K562 (cell line): ENCODE measurements around the gene ZNF213. TPM values are rescaled to one million over a fixed set of nuclear protein-coding genes. Genes with fewer than 3 reads are reported as not detected.

Experiments used
- ATF1 ChIP-seq, 2 experiments: fragments of 450-650 bp in 1 of 2; IDR thresholded peaks; 2 replicates each; pipeline ENCODE4 v1.6.1; 2016; ENCODE audit warnings: missing compliant biosample characterization in 1 of 2, missing genetic modification characterization in 1 of 2
- BRD9 ChIP-seq: fragments of 450-650 bp; IDR thresholded peaks from 2 replicates; pipeline ENCODE4 v1.6.1; 2018; ENCODE audit warnings: low read depth; ENCODE audit not compliant: partially characterized antibody
- CHD1 ChIP-seq: fragments of 200-600 bp; sonication (generic); IDR thresholded peaks from one replicate; pipeline ENCODE4 v1.6.1; 2012; ENCODE audit warnings: mild to moderate bottlenecking, moderate library complexity, low read length, inconsistent platforms
- FOS ChIP-seq: IDR thresholded peaks from 3 replicates; pipeline ENCODE4 v1.6.1; 2011; ENCODE audit not compliant: insufficient read length; ENCODE audit errors: extremely low read depth
- FOXP1 ChIP-seq: sonication (generic); formaldehyde crosslinking; IDR thresholded peaks from 2 replicates; pipeline ENCODE4 v1.8.0; 2022; ENCODE audit warnings: mild to moderate bottlenecking, missing genetic modification reagents
- HLTF ChIP-seq: fragments of 450-650 bp; IDR thresholded peaks from 2 replicates; pipeline ENCODE4 v1.6.1; 2016
- HMGN3 ChIP-seq: IDR thresholded peaks from 2 replicates; pipeline ENCODE4 v1.6.1; 2011; ENCODE audit warnings: borderline replicate concordance, low read depth, mild to moderate bottlenecking, mixed read lengths, low read length; ENCODE audit not compliant: insufficient read length; ENCODE audit errors: extremely low read depth
- NEUROD1 ChIP-seq: fragments of 150-350 bp; IDR thresholded peaks from 2 replicates; pipeline ENCODE4 v1.6.1; 2014; ENCODE audit warnings: borderline replicate concordance, low read length, low read depth; ENCODE audit not compliant: partially characterized antibody
- PCBP2 ChIP-seq: fragments of 200-400 bp; formaldehyde crosslinking; IDR thresholded peaks from 2 replicates; pipeline ENCODE4 v1.6.1; 2018; ENCODE audit warnings: low read length, low read depth, mild to moderate bottlenecking, moderate library complexity; ENCODE audit not compliant: poor library complexity, severe bottlenecking
- POLR2B ChIP-seq: fragments of 450-650 bp; IDR thresholded peaks from 2 replicates; pipeline ENCODE4 v1.6.1; 2018; ENCODE audit warnings: low read depth; ENCODE audit not compliant: partially characterized antibody
- POLR3A ChIP-seq: IDR thresholded peaks from 2 replicates; pipeline ENCODE4 v1.6.1; 2011; ENCODE audit warnings: borderline replicate concordance, mild to moderate bottlenecking, moderate library complexity; ENCODE audit not compliant: insufficient read length, insufficient read depth; ENCODE audit errors: extremely low read depth
- RNF2 ChIP-seq: sonication (generic); IDR thresholded peaks from 2 replicates; pipeline ENCODE4 v1.6.1; 2016
- THRAP3 ChIP-seq: fragments of 450-650 bp; IDR thresholded peaks from 2 replicates; pipeline ENCODE4 v1.6.1; 2016; ENCODE audit warnings: mild to moderate bottlenecking, inconsistent platforms, borderline replicate concordance
- XRCC3 ChIP-seq: fragments of 450-650 bp; IDR thresholded peaks from 2 replicates; pipeline ENCODE4 v1.6.1; 2017; ENCODE audit warnings: mild to moderate bottlenecking, moderate library complexity
- ZSCAN29 ChIP-seq: fragments of 450-650 bp; IDR thresholded peaks from 2 replicates; pipeline ENCODE4 v1.6.1; 2017
- polyA plus RNA-seq, 8 experiments: library from polyadenylated mRNA; depleted of rRNA in 4 of 8; stranded (reverse) in 5 of 8; unstranded in 3 of 8; fragments of >200 nt; fragmentation: Nextera tagmentation in 2 of 8; fragmentation: Illumina TruSeq in 1 of 8; extraction: Ambion mirVana in 2 of 8; extraction: Trizol in 1 of 8; gene quantifications; 2 replicates each; pipeline versions ENCODE4 v1.2.1 to v1.2.3, GENCODE V29; 2011 to 2014; ENCODE audit warnings: inconsistent platforms in 1 of 8, missing spikeins in 1 of 8
- total RNA-seq, 7 experiments: library from RNA; depleted of rRNA in 6 of 7; stranded (reverse); fragments of >200 nt in 6 of 7; fragmentation: Illumina TruSeq in 2 of 7; extraction: Trizol in 2 of 7; gene quantifications; 2 replicates each; pipeline versions ENCODE4 v1.2.1 to v1.2.3, GENCODE V29; 2011 to 2021; ENCODE audit warnings: low replicate concordance in 1 of 7
- TF ChIP-seq, protein P1 (sequence below), 2 experiments: fragments of 450-650 bp; conservative IDR thresholded peaks; 2 replicates each; pipeline ENCODE4 v1.6.1; 2017; ENCODE audit warnings: mild to moderate bottlenecking in 2 of 2, moderate library complexity in 2 of 2
- TF ChIP-seq, protein P2 (sequence below): fragments of 450-650 bp; IDR thresholded peaks from 2 replicates; pipeline ENCODE4 v1.6.1; 2017; ENCODE audit warnings: antibody characterized with exemption
- TF ChIP-seq, protein P3 (sequence below): conservative IDR thresholded peaks from 2 replicates; pipeline ENCODE4 v1.6.1; 2011; ENCODE audit warnings: low read depth, mild to moderate bottlenecking, low read length; ENCODE audit not compliant: control insufficient read depth
- TF ChIP-seq, protein P4 (sequence below), 2 experiments: fragments of 250-450 bp in 1 of 2; fragments of 450-650 bp in 1 of 2; sonication (Bioruptor Pico) in 1 of 2; IDR thresholded peaks; 2 replicates each; pipeline versions ENCODE4 v1.6.1 to v1.8.0; 2016 to 2021; ENCODE audit warnings: mild to moderate bottlenecking in 2 of 2, moderate library complexity in 2 of 2, missing compliant biosample characterization in 1 of 2, missing genetic modification characterization in 1 of 2
- TF ChIP-seq, protein P5 (sequence below): fragments of 450-650 bp; IDR thresholded peaks from 2 replicates; pipeline ENCODE4 v1.6.1; 2016; ENCODE audit warnings: antibody characterized with exemption

ZNF213 gene
- total and polyA plus RNA-seq, 9 of the 15 experiments (the other 6 are each of a cell fraction or from before 2014, with no cell fraction given): 0.49 to 10.0 (median 1.8) TPM

DNA sequence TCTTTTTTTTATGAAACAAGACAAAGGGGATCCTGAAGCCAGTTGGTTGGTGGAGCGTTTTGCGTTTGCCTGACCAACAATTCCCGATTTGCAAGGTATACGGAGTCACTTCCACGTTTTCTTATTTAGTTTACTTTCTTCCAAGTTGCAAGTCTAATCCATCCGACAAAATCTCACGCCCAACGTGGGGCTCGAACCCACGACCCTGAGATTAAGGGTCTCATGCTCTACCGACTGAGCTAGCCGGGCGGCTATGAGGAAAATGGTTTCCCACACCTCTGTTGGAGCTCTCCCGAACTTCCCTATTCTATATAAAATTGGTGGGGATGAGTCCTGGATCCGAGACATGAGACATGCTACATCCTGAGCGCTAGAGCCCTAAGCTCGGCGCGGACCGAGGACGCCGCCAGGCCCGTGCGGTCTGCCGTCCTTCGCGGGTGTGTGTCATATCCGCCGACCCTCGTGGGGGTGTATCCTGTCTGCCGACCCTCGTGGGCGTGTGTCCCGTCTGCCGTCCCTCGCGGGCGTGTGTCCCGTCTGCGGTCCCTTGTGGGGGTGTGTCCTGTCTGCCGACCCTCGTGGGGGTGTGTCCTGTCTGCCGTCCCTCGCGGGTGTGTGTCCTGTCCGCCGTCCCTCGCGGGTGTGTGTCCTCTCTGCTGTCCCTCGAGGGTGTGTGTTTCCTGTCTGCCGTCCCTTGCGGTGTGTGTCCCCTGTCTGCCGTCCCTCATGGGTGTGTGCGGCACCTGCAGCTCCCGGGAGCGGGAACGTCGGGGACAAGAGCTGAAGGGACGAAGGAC lies 22.6 kb downstream of the ZNF213 start (continued):
- TF ChIP-seq, protein P1, sequence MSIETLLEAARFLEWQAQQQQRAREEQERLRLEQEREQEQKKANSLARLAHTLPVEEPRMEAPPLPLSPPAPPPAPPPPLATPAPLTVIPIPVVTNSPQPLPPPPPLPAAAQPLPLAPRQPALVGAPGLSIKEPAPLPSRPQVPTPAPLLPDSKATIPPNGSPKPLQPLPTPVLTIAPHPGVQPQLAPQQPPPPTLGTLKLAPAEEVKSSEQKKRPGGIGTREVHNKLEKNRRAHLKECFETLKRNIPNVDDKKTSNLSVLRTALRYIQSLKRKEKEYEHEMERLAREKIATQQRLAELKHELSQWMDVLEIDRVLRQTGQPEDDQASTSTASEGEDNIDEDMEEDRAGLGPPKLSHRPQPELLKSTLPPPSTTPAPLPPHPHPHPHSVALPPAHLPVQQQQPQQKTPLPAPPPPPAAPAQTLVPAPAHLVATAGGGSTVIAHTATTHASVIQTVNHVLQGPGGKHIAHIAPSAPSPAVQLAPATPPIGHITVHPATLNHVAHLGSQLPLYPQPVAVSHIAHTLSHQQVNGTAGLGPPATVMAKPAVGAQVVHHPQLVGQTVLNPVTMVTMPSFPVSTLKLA (conservative IDR thresholded peaks at IDR 0.05): peak; percentile 60 to 80; a peak in 3 of 4 replicates
- TF ChIP-seq BRD9 (peak; percentile 93), POLR2B (no peak), XRCC3 (no peak), ATF1 (CRISPR knock-in tag; IDR thresholded peaks at IDR 0.05) (no peak), ATF1 (tag; IDR thresholded peaks at IDR 0.05) (peak; percentile 62), PCBP2 (no peak), HLTF (0 out of 2 replicates have a peak, but pooled peaks have one; percentile 28), NEUROD1 (no peak), ZSCAN29 (peak; percentile 74), POLR3A (peak; percentile 89), CHD1 (peak; percentile 46), RNF2 (no peak; the same call in none of the 2 replicates), FOS (peak; percentile 18), FOXP1 (CRISPR knock-in tag) (no peak), HMGN3 (no peak), THRAP3 (no peak)
- TF ChIP-seq, protein P2, sequence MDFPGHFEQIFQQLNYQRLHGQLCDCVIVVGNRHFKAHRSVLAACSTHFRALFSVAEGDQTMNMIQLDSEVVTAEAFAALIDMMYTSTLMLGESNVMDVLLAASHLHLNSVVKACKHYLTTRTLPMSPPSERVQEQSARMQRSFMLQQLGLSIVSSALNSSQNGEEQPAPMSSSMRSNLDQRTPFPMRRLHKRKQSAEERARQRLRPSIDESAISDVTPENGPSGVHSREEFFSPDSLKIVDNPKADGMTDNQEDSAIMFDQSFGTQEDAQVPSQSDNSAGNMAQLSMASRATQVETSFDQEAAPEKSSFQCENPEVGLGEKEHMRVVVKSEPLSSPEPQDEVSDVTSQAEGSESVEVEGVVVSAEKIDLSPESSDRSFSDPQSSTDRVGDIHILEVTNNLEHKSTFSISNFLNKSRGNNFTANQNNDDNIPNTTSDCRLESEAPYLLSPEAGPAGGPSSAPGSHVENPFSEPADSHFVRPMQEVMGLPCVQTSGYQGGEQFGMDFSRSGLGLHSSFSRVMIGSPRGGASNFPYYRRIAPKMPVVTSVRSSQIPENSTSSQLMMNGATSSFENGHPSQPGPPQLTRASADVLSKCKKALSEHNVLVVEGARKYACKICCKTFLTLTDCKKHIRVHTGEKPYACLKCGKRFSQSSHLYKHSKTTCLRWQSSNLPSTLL: peak; percentile 73; the same call in 1 of the 2 replicates
- TF ChIP-seq, protein P3, sequence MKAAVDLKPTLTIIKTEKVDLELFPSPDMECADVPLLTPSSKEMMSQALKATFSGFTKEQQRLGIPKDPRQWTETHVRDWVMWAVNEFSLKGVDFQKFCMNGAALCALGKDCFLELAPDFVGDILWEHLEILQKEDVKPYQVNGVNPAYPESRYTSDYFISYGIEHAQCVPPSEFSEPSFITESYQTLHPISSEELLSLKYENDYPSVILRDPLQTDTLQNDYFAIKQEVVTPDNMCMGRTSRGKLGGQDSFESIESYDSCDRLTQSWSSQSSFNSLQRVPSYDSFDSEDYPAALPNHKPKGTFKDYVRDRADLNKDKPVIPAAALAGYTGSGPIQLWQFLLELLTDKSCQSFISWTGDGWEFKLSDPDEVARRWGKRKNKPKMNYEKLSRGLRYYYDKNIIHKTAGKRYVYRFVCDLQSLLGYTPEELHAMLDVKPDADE: peak; percentile 90
- TF ChIP-seq, protein P4, sequence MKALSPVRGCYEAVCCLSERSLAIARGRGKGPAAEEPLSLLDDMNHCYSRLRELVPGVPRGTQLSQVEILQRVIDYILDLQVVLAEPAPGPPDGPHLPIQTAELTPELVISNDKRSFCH (CRISPR knock-in tag; IDR thresholded peaks at IDR 0.05): no peak
- TF ChIP-seq, protein P4 (tag; IDR thresholded peaks at IDR 0.05): 0 out of 2 replicates have a peak, but pooled peaks have one; percentile 55
- TF ChIP-seq, protein P5, sequence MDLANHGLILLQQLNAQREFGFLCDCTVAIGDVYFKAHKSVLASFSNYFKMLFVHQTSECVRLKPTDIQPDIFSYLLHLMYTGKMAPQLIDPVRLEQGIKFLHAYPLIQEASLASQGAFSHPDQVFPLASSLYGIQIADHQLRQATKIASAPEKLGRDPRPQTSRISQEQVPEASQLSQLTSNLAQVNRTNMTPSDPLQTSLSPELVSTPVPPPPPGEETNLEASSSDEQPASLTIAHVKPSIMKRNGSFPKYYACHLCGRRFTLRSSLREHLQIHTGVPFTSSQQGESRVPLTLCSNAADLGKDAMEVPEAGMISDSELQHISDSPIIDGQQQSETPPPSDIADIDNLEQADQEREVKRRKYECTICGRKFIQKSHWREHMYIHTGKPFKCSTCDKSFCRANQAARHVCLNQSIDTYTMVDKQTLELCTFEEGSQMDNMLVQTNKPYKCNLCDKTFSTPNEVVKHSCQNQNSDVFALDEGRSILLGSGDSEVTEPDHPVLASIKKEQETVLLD: peak; percentile 64
